Right cardiac atrium (tissue), 5 donors: Measurements from ENCODE around the gene ZC3HAV1. TPM values are rescaled to one million over a fixed set of nuclear protein-coding genes. Genes with fewer than 3 reads are reported as not detected.
"Not testable (repeated sequence)": the region's sequence is repeated elsewhere in the genome, so short reads cannot be mapped to it uniquely, and the experiment has no call there.

Source experiments
- ATAC-seq, 2 donors: fragments of 200-7000 bp; cut with Tn5 transposase; one replicate each; pipeline versions ENCODE4 v1.8.0 to v1.9.1; 2020; ENCODE audit warnings: moderate library complexity in 2 of 2, mild to moderate bottlenecking in 1 of 2
- DNase-seq, 3 donors: peaks; one replicate each; pipeline ENCODE4 v3.0.0-alpha.2; 2020
- H3K27ac ChIP-seq: one replicate; pipeline ENCODE4 v1.5.1; 2013; ENCODE audit warnings: mild to moderate bottlenecking, low read length, control low read depth, moderate library complexity
- H3K27me3 ChIP-seq: one replicate; pipeline ENCODE4 v1.6.1; 2013; ENCODE audit not compliant: control insufficient read depth, insufficient read depth
- H3K4me1 ChIP-seq: one replicate; pipeline ENCODE4 v1.6.1; 2013; ENCODE audit warnings: low read length; ENCODE audit not compliant: control insufficient read depth, insufficient read depth
- H3K4me3 ChIP-seq: one replicate; pipeline ENCODE4 v1.5.1; 2013; ENCODE audit warnings: low read length, control low read depth
- H3K9me3 ChIP-seq: one replicate; pipeline ENCODE4 v1.6.1; 2013; ENCODE audit warnings: low read length; ENCODE audit not compliant: control insufficient read depth
- WGBS: extraction: QIAGEN DNeasy Blood & Tissue Kit; methylation state at CpG from one replicate; pipeline ENCODE4 v1.1.7; 2013; 5-methylcytosine and 5-hydroxymethylcytosine counted together
- intact Hi-C, 4 donors: fragments of 100-400 bp; cut with DNase I; formaldehyde crosslinking; loops; one replicate each; pipeline versions ENCODE4 v1.11.0 to v1.14.0; 2022 to 2023
- long read RNA-seq, 4 donors: library from polyadenylated mRNA; unstranded; transcript quantifications; one replicate each; pipeline ENCODE4 v2.0.0, GENCODE V29; 2020 to 2021
- polyA plus RNA-seq: library from polyadenylated mRNA; stranded (reverse); fragments of 200-250 nt; gene quantifications from one replicate; pipeline ENCODE4 v1.2.3, GENCODE V29; 2013
- total RNA-seq, 4 donors: library from RNA; stranded (reverse); fragmentation: NEBNext Ultra II Directional; extraction: Animal tissue kit (Norgen Biotek cat#: 25700); gene quantifications; one replicate each; pipeline ENCODE4 v1.2.1, GENCODE V29; 2021
- donor health status: healthy with polysubstance abuse.
- donor health status: DM: no; HTN: yes; CAD: no.
- donor health status: DM: no; HTN: no; CAD: no.
- donor health status: DM: no; HTN: yes; CAD: no; lungs with severe emphysema.
- donor health status: DM: yes; HTN: yes; CAD: no.

Gene ZC3HAV1
- 10 to 100 TPM in 2 of 4 donors, 1 to 10 TPM in 2; 7.6 to 14.1 (median 10.0) TPM for total RNA-seq
- polyA plus RNA-seq = 4.1 TPM
- long read RNA-seq, donor 1, full-length matches to known transcripts = 4 of 6 reads
- long read RNA-seq, donor 1, partial matches to known transcripts = 0 of 6 reads
- long read RNA-seq, donor 1, other reads (novel, unspliced or antisense) = 2 of 6 reads
- long read RNA-seq, donor 2, partial matches to known transcripts = 0 of 2 reads
- long read RNA-seq, donor 2, other reads (novel, unspliced or antisense) = 0 of 2 reads
- long read RNA-seq, donor 3, full-length matches to known transcripts = 7 of 17 reads
- long read RNA-seq, donor 3, partial matches to known transcripts = 3 of 17 reads
- long read RNA-seq, donor 3, other reads (novel, unspliced or antisense) = 7 of 17 reads
- long read RNA-seq, donor 4 = 0 reads

DNA sequence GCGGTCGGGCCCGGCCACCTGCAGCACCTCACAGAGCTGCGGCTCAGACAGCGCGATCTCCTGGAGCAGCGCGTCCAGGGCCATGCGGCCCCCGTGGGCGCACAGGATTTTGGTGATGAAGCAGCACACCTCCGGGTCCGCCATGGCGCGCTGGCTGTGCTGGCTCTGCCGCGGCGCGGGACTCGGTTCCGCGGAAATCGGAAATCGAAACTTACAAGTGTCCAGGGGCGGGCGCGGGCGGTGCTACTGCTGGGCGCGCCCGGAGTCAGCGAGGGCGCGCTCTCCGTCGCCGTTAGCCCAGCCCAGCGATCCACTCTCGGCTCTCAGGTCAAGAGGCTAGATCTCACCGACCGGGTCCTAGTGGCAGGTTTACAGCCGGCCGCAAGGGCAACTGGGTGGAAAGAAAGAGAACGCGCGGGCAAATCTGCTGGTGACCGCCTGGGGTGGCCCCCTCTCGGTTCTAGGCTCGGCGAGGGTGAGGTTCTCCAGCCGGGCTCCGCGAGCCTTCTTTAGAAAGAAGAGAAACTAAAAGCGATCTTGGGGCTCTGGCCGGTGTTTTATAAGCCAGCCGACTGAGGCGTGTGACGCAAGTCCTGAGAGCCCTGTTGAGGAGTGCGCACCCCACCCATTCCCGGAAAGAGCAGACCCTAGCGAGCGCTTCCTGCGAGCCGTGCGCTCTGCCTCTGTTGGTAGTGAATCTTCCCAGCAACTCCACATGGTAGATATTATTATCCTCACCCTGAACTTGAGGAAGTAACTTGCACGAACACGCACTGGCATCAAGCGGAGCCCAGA lies at the start of gene ZC3HAV1:
Gene ZC3HAV1 (minus strand): TSS at position 533 of the 795 bp plus-strand sequence. CDS start 389 bp downstream, at position 144.
- H3K4me3 ChIP-seq = peak within 1 kb of the TSS; percentile 76
- under 1% methylated on average over 68 of the region's 68 CpGs for WGBS
- peak; percentile 91 to 96 (median 93) for DNase-seq
- H3K27me3 ChIP-seq = no peaks in the 10 kb centered on the region
- intact Hi-C loops = no loop called here
- H3K9me3 ChIP-seq = no peaks in the 10 kb centered on the region
- H3K27ac ChIP-seq = peak within 1 kb of the TSS; percentile 96
- no peaks in the 10 kb centered on the region for H3K4me1 ChIP-seq
- ATAC-seq = peak; percentile 96 to 97

- Histone ChIP-seq H3K4me1 (no peaks in the 10 kb centered on the region), H3K27ac (no peak overlapping the region), H3K27me3 (no peaks in the 10 kb centered on the region), H3K4me3 (no peak overlapping the region), H3K9me3 (no peaks in the 10 kb centered on the region)
- ATAC-seq (peak in 1 of 2 donors; percentile 36), DNase-seq (no peak)
- 19% methylated on average over 2 of the region's 2 CpGs for WGBS
- intact Hi-C loops = no loop called here
Measured at GRCh38 chr7:139153832-139154231, 44.3 kb upstream of the ZC3HAV1 start.

- DNase-seq (no peak), ATAC-seq (no peak)
- Histone ChIP-seq H3K9me3 (no peaks in the 10 kb centered on the region), H3K4me3 (no peak overlapping the region), H3K4me1 (no peaks in the 10 kb centered on the region), H3K27me3 (no peaks in the 10 kb centered on the region), H3K27ac (no peak overlapping the region)
- WGBS = 96% methylated on average over 1 of the region's 1 CpG
- intact Hi-C loops = no loop called here
Measured at GRCh38 chr7:139152149-139152548, 42.6 kb upstream of the ZC3HAV1 start.

GRCh38 chr7:139139150-139139549 lies 29.6 kb upstream of the ZC3HAV1 start:
- H3K27ac ChIP-seq = no peak overlapping the region
- no peaks in the 10 kb centered on the region for H3K27me3 ChIP-seq
- H3K9me3 ChIP-seq = no peaks in the 10 kb centered on the region
- H3K4me3 ChIP-seq = no peak overlapping the region
- no peaks in the 10 kb centered on the region for H3K4me1 ChIP-seq
- DNase-seq (no peak), ATAC-seq (no peak)
- intact Hi-C loops = no loop called here
- WGBS = 89% methylated on average over 4 of the region's 4 CpGs

DNA sequence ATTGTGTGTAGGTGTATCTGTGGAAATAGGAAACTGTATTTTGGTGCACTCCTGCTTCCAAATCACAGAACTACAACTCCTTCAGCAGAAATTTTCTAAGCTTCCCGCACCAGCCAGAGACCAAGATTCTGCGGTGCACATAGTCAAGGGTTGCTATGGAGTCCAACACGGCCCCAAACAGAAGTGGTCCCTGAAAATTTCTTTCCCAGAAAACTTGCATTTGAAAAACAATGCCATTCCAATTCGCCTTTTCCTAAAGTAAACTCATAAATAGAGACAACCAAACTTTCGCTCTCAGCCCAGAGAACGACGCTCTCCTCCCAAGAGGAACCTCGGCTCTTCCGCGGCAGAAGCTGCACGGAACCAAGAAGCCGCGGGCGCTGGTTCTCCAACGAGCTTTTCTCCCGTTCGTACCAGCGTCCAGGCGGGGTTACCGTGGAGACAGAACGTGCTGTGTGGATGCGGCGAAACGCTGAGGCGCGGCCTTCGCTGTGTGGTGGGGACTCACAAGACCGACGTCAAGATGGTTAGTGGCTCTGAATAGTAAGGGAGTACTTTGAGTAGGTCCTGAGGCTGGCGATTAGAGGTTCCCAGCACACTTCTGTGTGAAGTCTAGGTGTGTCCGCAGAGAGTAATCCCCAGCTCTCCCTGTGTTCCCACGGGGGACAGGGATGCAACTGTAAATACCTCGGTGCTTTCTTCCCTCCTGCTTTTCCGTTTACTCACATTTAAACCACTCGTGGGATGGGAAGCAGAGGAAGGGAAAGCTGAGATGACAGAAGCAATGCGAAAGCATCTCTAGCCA lies 24.0 kb upstream of the ZC3HAV1 start:
- Histone ChIP-seq H3K4me3 (peak overlapping the region; percentile 87), H3K27me3 (no peaks in the 10 kb centered on the region), H3K9me3 (no peaks in the 10 kb centered on the region), H3K4me1 (no peaks in the 10 kb centered on the region), H3K27ac (no peak overlapping the region)
- 1% methylated on average over 36 of the region's 36 CpGs for WGBS
- ATAC-seq (peak; percentile 99), DNase-seq (peak; percentile 87 to 94 (median 94))
- intact Hi-C loops = no loop called here

- Histone ChIP-seq H3K9me3 (no peaks in the 10 kb centered on the region), H3K4me3 (peak overlapping the region; percentile 87), H3K4me1 (no peaks in the 10 kb centered on the region), H3K27ac (no peak overlapping the region), H3K27me3 (no peaks in the 10 kb centered on the region)
- DNase-seq = no peak
- WGBS = 35% methylated on average over 6 of the region's 6 CpGs
- intact Hi-C loops = no loop called here
- peak in 1 of 2 donors; percentile 20 for ATAC-seq
Measured at GRCh38 chr7:139132887-139133286, 23.4 kb upstream of the ZC3HAV1 start.

DNA sequence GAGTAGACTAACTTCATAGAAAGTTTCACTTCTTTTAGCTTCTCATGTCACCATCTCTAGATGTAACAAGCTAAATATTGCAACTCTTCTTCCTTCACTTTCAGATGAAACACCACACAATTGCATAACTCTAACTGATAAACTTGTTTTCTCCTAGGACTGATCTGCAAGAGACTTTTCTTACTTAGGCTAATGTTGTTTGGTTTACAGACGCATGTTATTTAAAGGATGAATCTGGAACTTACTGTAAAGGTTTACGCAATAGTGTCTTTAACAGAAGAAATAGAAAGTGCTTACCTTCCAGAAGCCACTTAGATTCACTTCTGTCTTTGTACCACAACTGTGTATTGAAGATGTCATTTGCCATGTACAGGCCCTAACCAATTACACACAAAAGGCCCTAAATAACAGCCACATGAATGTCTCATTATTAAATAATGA lies 22.1 kb upstream of the ZC3HAV1 start:
- Histone ChIP-seq H3K4me1 (no peaks in the 10 kb centered on the region), H3K27ac (no peak overlapping the region), H3K4me3 (no peak overlapping the region), H3K27me3 (no peaks in the 10 kb centered on the region), H3K9me3 (no peaks in the 10 kb centered on the region)
- no peak for DNase-seq
- intact Hi-C loops = no loop called here
- ATAC-seq = no peak
- WGBS = 88% methylated on average over 2 of the region's 2 CpGs

GRCh38 chr7:139129814-139130213 lies 20.3 kb upstream of the ZC3HAV1 start:
- H3K4me1 ChIP-seq, DNase-seq, ATAC-seq, intact Hi-C loops, H3K27ac ChIP-seq, H3K4me3 ChIP-seq, H3K9me3 ChIP-seq, H3K27me3 ChIP-seq: not testable (repeated sequence)
- WGBS = 100% methylated on average over 2 of the region's 2 CpGs

DNA sequence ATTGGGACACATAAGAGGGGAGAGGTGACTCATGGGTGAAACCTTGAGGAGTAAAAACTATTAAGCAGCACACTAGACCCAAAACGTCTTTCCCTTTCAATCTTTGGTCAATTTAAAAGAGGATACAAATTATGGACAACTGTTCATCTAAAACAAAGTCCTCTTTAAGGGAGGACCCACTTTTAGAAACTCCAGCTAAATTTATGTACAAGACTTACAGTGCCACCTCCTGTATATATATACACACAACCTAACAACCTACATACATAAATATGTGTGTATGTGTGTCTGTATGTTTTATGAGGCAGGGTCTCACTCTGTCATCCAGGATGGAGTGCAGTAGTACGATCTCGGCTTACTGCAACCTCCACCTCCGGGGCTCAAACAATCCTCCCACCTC lies 18.1 kb upstream of the ZC3HAV1 start:
- no peaks in the 10 kb centered on the region for H3K4me1 ChIP-seq
- no peak for DNase-seq
- WGBS = 77% methylated on average over 4 of the region's 4 CpGs
- intact Hi-C loops = no loop called here
- no peaks in the 10 kb centered on the region for H3K9me3 ChIP-seq
- H3K4me3 ChIP-seq = no peak overlapping the region
- no peak for ATAC-seq
- H3K27ac ChIP-seq = no peak overlapping the region
- no peaks in the 10 kb centered on the region for H3K27me3 ChIP-seq

DNA sequence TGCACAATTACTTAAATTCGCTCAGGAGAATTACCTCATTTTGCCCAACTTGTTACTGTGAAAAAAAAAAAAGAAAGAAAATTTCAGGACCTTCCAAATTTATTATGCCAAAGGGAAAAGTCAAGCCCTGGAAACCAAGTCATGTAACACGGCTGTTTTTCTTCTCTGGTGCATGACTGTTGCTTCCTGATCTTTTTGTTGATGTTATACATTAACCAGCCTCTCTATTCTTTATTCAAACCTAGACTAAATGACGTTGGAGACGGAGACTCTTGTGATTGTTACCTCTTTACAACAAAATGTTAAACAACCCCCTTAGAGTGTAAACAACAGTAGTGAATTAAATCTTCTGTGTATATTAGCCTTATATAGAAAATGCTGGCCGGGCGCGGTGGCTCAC lies 16.1 kb upstream of the ZC3HAV1 start:
- no peak overlapping the region for H3K27ac ChIP-seq
- intact Hi-C loops = no loop called here
- no peak for DNase-seq
- WGBS = 89% methylated on average over 7 of the region's 7 CpGs
- no peaks in the 10 kb centered on the region for H3K9me3 ChIP-seq
- no peaks in the 10 kb centered on the region for H3K4me1 ChIP-seq
- H3K27me3 ChIP-seq = no peaks in the 10 kb centered on the region
- ATAC-seq = no peak
- no peak overlapping the region for H3K4me3 ChIP-seq
